HG03045 (cell line): ENCODE results near the gene RIC3.
"Not testable (repeated sequence)": the region's sequence is repeated elsewhere in the genome, so short reads cannot be mapped to it uniquely, and the experiment has no call there.

Experiments
- ATAC-seq: cut with Tn5 transposase; IDR thresholded peaks from one replicate; pipeline ENCODE4 v1.9.1; 2021; ENCODE audit warnings: mild to moderate bottlenecking, moderate library complexity; ENCODE audit not compliant: unreplicated experiment

The RIC3 gene

GRCh38 chr11:8192016-8192895 is 23.4 kb upstream of the RIC3 start:
- peak; percentile 49 for ATAC-seq

GRCh38 chr11:8190431-8190830 is 21.6 kb upstream of the RIC3 start:
- no peak for ATAC-seq

- no peak for ATAC-seq
Observed at GRCh38 chr11:8186429-8186828, 17.6 kb upstream of the RIC3 start.

GRCh38 chr11:8183111-8183510 is 14.3 kb upstream of the RIC3 start:
- no peak for ATAC-seq

GRCh38 chr11:8180469-8180868 is 11.6 kb upstream of the RIC3 start:
- no peak for ATAC-seq

GRCh38 chr11:8178297-8178696 is 9.5 kb upstream of the RIC3 start:
- ATAC-seq = no peak

GRCh38 chr11:8177136-8177535 is 8.3 kb upstream of the RIC3 start:
- ATAC-seq = no peak

- no peak for ATAC-seq
Observed at GRCh38 chr11:8167796-8168195, 1.0 kb downstream of the RIC3 start.

- ATAC-seq = no peak
Observed at GRCh38 chr11:8164746-8165145, 4.1 kb downstream of the RIC3 start.

- not testable (repeated sequence) for ATAC-seq
Observed at GRCh38 chr11:8161627-8162304, 7.1 kb downstream of the RIC3 start.

GRCh38 chr11:8156877-8157276 is 11.9 kb downstream of the RIC3 start:
- no peak for ATAC-seq

- ATAC-seq = no peak
Observed at GRCh38 chr11:8149726-8150125, 19.1 kb downstream of the RIC3 start.

- ATAC-seq = no peak
Observed at GRCh38 chr11:8138526-8138925, 30.3 kb downstream of the RIC3 start.

GRCh38 chr11:8127447-8127846 is 41.4 kb downstream of the RIC3 start:
- ATAC-seq = no peak

- ATAC-seq = no peak
Observed at GRCh38 chr11:8126649-8127289, 42.1 kb downstream of the RIC3 start.

- ATAC-seq = no peak
Observed at GRCh38 chr11:8122173-8122764, 46.6 kb downstream of the RIC3 start.

- no peak for ATAC-seq
Observed at GRCh38 chr11:8111636-8112035, 57.2 kb downstream of the RIC3 start.

- no peak for ATAC-seq
Observed at GRCh38 chr11:8110396-8110795, 58.4 kb downstream of the RIC3 start.

GRCh38 chr11:8109675-8110074 is 59.1 kb downstream of the RIC3 start:
- no peak for ATAC-seq

- ATAC-seq = no peak
Observed at GRCh38 chr11:8108421-8108820, 60.4 kb downstream of the RIC3 start.

GRCh38 chr11:8107642-8108041 is 61.2 kb downstream of the RIC3 start:
- ATAC-seq = no peak
